NCI-H82 treated with DMSO at 0.1 percent for 48 hours (cell line): ENCODE measurements around the gene C6orf52.

ENCODE experiments used
- DNase-seq: peaks from one replicate; lab custom pipeline; 2025; ENCODE audit not compliant: unreplicated experiment; lab: John Stamatoyannopoulos, UW

C6orf52 gene

GRCh38 chr6:10658910-10659698 lies 35.3 kb downstream of the C6orf52 start:
- no peak for DNase-seq

- no peak for DNase-seq
Observed at GRCh38 chr6:10655508-10656055, 38.8 kb downstream of the C6orf52 start.

GRCh38 chr6:10644225-10644624 lies 50.2 kb downstream of the C6orf52 start:
- no peak for DNase-seq

- DNase-seq = no peak
Observed at GRCh38 chr6:10643201-10643651, 51.2 kb downstream of the C6orf52 start.

- DNase-seq = no peak
Observed at GRCh38 chr6:10641528-10641927, 52.9 kb downstream of the C6orf52 start.

- DNase-seq = no peak
Observed at GRCh38 chr6:10640412-10640811, 54.0 kb downstream of the C6orf52 start.

GRCh38 chr6:10633216-10633615 lies 61.2 kb downstream of the C6orf52 start:
- DNase-seq = no peak

- no peak for DNase-seq
Observed at GRCh38 chr6:10630178-10630577, 64.2 kb downstream of the C6orf52 start.

GRCh38 chr6:10627800-10628199 lies 66.6 kb downstream of the C6orf52 start:
- no peak for DNase-seq

- DNase-seq = no peak
Observed at GRCh38 chr6:10626154-10626741, 68.2 kb downstream of the C6orf52 start.

- no peak for DNase-seq
Observed at GRCh38 chr6:10624836-10625235, 69.6 kb downstream of the C6orf52 start.

GRCh38 chr6:10621847-10622246 lies 72.6 kb downstream of the C6orf52 start:
- DNase-seq = no peak
